Glutamatergic neuron (in vitro differentiated cells): ENCODE measurements around the gene KCNJ9. TPM values are rescaled to one million over a fixed set of nuclear protein-coding genes. Genes with fewer than 3 reads are reported as not detected.

Experiments
- DNase-seq: peaks from one replicate; pipeline ENCODE4 v3.0.0; 2022
- H3K27ac Mint-ChIP-seq: one replicate; pipeline ENCODE4 v1.8.0; 2020; ENCODE audit warnings: mild to moderate bottlenecking, mixed read lengths, inconsistent platforms; ENCODE audit not compliant: unreplicated experiment
- H3K27me3 Mint-ChIP-seq: one replicate; pipeline ENCODE4 v1.8.0; 2020; ENCODE audit warnings: mild to moderate bottlenecking, moderate library complexity, mixed read lengths, inconsistent platforms; ENCODE audit not compliant: unreplicated experiment
- H3K36me3 Mint-ChIP-seq: one replicate; pipeline ENCODE4 v1.8.0; 2020; ENCODE audit warnings: mild to moderate bottlenecking, mixed read lengths, inconsistent platforms; ENCODE audit not compliant: unreplicated experiment
- H3K4me1 Mint-ChIP-seq: one replicate; pipeline ENCODE4 v1.8.0; 2020; ENCODE audit warnings: mild to moderate bottlenecking, low read depth, mixed read lengths, inconsistent platforms; ENCODE audit not compliant: unreplicated experiment
- H3K4me3 Mint-ChIP-seq: one replicate; pipeline ENCODE4 v1.8.0; 2020; ENCODE audit warnings: mild to moderate bottlenecking, mixed read lengths, inconsistent platforms; ENCODE audit not compliant: unreplicated experiment
- H3K9me3 Mint-ChIP-seq: one replicate; pipeline ENCODE4 v1.8.0; 2020; ENCODE audit warnings: mild to moderate bottlenecking, moderate library complexity, mixed read lengths, inconsistent platforms; ENCODE audit not compliant: unreplicated experiment
- total RNA-seq: library from RNA; stranded (reverse); fragmentation: NEBNext Ultra II Directional; extraction: Animal tissue kit (Norgen Biotek cat#: 25700); gene quantifications from one replicate; pipeline ENCODE4 v1.2.1, GENCODE V29; 2021; ENCODE audit not compliant: unreplicated experiment
- TF ChIP-seq, protein P1 (sequence below): fragments of 200-600 bp; sonication (generic); IDR thresholded peaks from one replicate; pipeline ENCODE4 v1.5.0; 2021; ENCODE audit not compliant: partially characterized antibody, unreplicated experiment

KCNJ9 gene
- total RNA-seq, 1 donor from 2014 or later = 2.0 TPM

DNA sequence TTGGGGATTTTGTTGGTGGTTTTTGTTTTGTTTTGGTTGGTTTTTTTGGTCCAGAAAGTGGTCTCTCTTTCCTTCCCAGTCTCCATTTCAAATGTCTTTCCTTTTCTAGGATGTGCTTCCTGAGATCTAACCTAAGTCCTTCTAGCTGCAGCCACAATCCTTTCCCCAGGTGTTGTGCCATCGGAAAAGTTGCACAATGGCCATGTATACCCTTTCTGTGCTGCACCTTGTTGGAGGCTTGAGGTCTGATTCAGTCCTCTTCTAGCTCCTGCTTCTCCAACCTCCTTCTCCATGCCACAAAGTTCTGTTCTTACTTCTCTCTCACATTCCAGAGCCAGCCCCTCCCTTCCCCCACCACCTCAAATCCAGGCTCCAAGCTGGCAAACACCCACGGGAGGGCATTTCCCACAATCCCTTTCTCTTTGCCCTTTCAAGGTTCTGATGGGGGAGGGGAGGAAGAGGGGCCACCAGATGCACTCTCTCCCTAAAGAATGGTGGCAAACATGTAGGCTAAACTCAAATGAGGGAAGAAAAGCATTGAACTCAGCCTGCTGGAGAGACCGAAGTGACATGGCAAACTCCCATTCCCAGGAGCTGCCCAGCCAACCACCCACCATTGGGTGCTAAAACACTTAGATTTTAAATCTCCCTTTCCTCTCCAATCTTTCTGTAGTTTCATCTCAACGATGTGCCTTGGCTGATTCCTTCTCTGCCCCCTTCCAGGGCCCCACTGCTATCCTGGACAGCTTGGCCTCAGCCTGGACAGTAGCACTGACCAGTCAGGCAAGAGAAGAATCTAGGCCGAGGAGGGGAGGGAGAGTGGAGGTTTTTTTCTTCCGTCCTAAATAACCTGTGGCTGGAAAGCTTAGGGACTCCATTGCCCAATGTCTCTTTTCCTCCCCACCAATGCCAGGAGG, 14.3 kb upstream of the KCNJ9 start:
- no peak overlapping the region for H3K27ac Mint-ChIP-seq
- peaks cover 3% of the 10 kb centered on the region for H3K27me3 Mint-ChIP-seq
- DNase-seq = no peak
- H3K36me3 Mint-ChIP-seq = no peaks in the 10 kb centered on the region
- H3K4me1 Mint-ChIP-seq = no peaks in the 10 kb centered on the region
- no peaks in the 10 kb centered on the region for H3K9me3 Mint-ChIP-seq
- TF ChIP-seq, protein P1, sequence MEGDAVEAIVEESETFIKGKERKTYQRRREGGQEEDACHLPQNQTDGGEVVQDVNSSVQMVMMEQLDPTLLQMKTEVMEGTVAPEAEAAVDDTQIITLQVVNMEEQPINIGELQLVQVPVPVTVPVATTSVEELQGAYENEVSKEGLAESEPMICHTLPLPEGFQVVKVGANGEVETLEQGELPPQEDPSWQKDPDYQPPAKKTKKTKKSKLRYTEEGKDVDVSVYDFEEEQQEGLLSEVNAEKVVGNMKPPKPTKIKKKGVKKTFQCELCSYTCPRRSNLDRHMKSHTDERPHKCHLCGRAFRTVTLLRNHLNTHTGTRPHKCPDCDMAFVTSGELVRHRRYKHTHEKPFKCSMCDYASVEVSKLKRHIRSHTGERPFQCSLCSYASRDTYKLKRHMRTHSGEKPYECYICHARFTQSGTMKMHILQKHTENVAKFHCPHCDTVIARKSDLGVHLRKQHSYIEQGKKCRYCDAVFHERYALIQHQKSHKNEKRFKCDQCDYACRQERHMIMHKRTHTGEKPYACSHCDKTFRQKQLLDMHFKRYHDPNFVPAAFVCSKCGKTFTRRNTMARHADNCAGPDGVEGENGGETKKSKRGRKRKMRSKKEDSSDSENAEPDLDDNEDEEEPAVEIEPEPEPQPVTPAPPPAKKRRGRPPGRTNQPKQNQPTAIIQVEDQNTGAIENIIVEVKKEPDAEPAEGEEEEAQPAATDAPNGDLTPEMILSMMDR = no peak
- no peak overlapping the region for H3K4me3 Mint-ChIP-seq

GRCh38 chr1:160068225-160068624, 13.1 kb upstream of the KCNJ9 start:
- H3K36me3 Mint-ChIP-seq = no peaks in the 10 kb centered on the region
- TF ChIP-seq, protein P1 = no peak
- H3K27ac Mint-ChIP-seq = no peak overlapping the region
- no peak overlapping the region for H3K4me3 Mint-ChIP-seq
- peaks cover 4% of the 10 kb centered on the region for H3K27me3 Mint-ChIP-seq
- no peaks in the 10 kb centered on the region for H3K9me3 Mint-ChIP-seq
- no peaks in the 10 kb centered on the region for H3K4me1 Mint-ChIP-seq
- no peak for DNase-seq

- Mint-ChIP-seq H3K36me3 (no peaks in the 10 kb centered on the region), H3K4me3 (peak within 1 kb of the TSS; percentile 96), H3K9me3 (no peaks in the 10 kb centered on the region), H3K4me1 (no peaks in the 10 kb centered on the region), H3K27ac (no peak within 1 kb of the TSS), H3K27me3 (peaks cover 5% of the 10 kb centered on the region)
- DNase-seq = no peak
- TF ChIP-seq, protein P1 = no peak
These were observed 11.7 kb upstream of the KCNJ9 start, which contains the start of gene KCNJ10 for GRCh38 chr1:160069460-160070231. KCNJ10 (minus strand) TSS chr1:160070160; CDS start chr1:160042532, 27,628 bp downstream.

DNA sequence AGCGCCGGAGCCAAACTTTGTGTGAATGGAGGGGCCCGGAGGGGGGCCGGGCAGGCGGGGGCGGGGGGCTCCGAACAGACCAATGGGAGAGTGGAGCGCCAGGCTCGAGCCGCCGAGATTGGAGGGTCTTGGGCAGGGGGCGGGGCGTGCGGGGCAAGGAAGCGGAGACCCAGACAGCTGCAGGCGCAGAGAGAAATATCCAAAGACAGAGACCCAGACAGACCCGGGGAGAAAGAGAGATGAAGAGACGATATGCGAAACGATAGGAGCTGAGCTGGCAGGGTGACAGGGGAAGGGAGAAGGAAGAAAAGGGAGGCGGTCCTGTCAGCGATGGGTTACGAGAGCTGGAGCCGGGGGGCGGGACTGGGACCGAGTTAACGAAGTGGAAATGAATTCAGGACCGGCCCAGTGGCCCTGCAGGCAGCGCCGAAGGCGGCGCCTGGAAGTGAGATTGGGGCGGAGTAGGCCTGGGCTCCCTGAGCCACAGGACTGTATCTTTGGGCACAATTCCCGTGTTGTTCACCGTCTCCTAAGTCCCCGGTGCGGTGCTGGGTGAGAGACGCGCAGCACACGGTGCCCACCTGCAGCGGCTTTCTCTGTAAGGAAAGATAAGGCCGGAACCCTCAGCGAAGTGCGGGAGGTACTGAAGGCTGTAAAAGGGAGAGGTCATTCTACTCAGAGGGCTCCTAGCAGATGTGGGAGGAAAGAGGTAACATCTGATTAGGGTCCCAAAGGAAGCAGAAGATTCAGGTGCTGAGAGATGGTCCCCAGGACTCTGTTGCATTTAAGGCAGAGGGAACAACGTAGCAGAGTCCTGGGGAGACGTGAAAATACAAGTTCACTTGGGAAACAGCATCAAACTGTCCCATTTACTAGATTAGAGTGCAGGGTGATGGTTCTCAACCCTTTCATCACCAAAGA, 10.8 kb upstream of the KCNJ9 start:
- peaks cover 3% of the 10 kb centered on the region for H3K27me3 Mint-ChIP-seq
- peak overlapping the region; percentile 96 for H3K4me3 Mint-ChIP-seq
- no peaks in the 10 kb centered on the region for H3K36me3 Mint-ChIP-seq
- no peaks in the 10 kb centered on the region for H3K9me3 Mint-ChIP-seq
- no peaks in the 10 kb centered on the region for H3K4me1 Mint-ChIP-seq
- TF ChIP-seq, protein P1 = no peak
- peak; percentile 90 for DNase-seq
- no peak overlapping the region for H3K27ac Mint-ChIP-seq
